Nephron progenitor cell (in vitro differentiated cells): ENCODE data around the gene EPB41L4A.

ENCODE experiments used
- DNase-seq: peaks from one replicate; pipeline ENCODE4 v3.0.0; 2021
- H3K27ac Mint-ChIP-seq: 2 replicates; pipeline ENCODE4 v1.8.0; 2021; ENCODE audit warnings: mild to moderate bottlenecking, moderate library complexity, mixed read lengths
- H3K27me3 Mint-ChIP-seq: 2 replicates; pipeline ENCODE4 v1.8.0; 2021; ENCODE audit warnings: mild to moderate bottlenecking, low read depth, mixed read lengths; ENCODE audit not compliant: poor library complexity
- H3K36me3 Mint-ChIP-seq: 2 replicates; pipeline ENCODE4 v1.8.0; 2021; ENCODE audit warnings: low read depth, mixed read lengths
- H3K4me1 Mint-ChIP-seq: 2 replicates; pipeline ENCODE4 v1.8.0; 2021; ENCODE audit warnings: mixed read lengths
- H3K4me3 Mint-ChIP-seq: 2 replicates; pipeline ENCODE4 v1.8.0; 2021; ENCODE audit warnings: mild to moderate bottlenecking, moderate library complexity, mixed read lengths
- H3K9me3 Mint-ChIP-seq: 2 replicates; pipeline ENCODE4 v1.8.0; 2021; ENCODE audit warnings: mild to moderate bottlenecking, moderate library complexity, mixed read lengths
- CTCF ChIP-seq: fragments of 200-600 bp; sonication (generic); IDR thresholded peaks from 2 replicates; pipeline ENCODE4 v1.5.0; 2021; ENCODE audit warnings: antibody characterized with exemption

The EPB41L4A gene

GRCh38 chr5:112312295-112313275 is 106.5 kb downstream of the EPB41L4A start:
- H3K27ac Mint-ChIP-seq = no peak overlapping the region
- no peak overlapping the region for H3K4me3 Mint-ChIP-seq
- TF ChIP-seq CTCF = no peak
- no peaks in the 10 kb centered on the region for H3K36me3 Mint-ChIP-seq
- H3K4me1 Mint-ChIP-seq = no peaks in the 10 kb centered on the region
- H3K27me3 Mint-ChIP-seq = peaks cover 3% of the 10 kb centered on the region
- no peaks in the 10 kb centered on the region for H3K9me3 Mint-ChIP-seq
- DNase-seq = no peak

DNA sequence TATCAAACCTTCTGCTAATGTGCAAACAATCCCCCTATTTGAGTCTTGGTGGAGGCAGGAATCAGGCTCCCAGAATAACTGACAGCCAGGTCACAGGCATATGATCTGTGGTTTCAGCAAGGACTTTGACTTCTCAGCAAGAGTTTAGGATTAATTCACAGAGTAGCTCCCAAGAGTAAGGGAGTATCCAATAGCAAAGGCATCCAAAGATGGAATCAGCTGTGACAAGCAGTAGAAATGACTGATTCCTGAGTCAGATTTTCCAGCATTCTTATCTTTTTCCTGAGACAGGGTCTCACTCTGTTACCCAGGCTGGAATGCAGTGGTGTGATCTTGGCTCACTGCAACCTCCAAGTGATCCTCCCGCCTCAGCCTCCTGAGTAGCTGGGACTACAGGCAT is 108.3 kb downstream of the EPB41L4A start:
- Mint-ChIP-seq H3K4me1 (no peaks in the 10 kb centered on the region), H3K9me3 (no peaks in the 10 kb centered on the region), H3K36me3 (no peaks in the 10 kb centered on the region), H3K27me3 (peaks cover 6% of the 10 kb centered on the region), H3K27ac (no peak overlapping the region), H3K4me3 (no peak overlapping the region)
- no peak for DNase-seq
- no peak for TF ChIP-seq CTCF

- no peak for DNase-seq
- no peaks in the 10 kb centered on the region for H3K36me3 Mint-ChIP-seq
- no peaks in the 10 kb centered on the region for H3K4me1 Mint-ChIP-seq
- H3K27ac Mint-ChIP-seq = no peak overlapping the region
- H3K4me3 Mint-ChIP-seq = no peak overlapping the region
- no peak for TF ChIP-seq CTCF
- H3K27me3 Mint-ChIP-seq = peaks cover 12% of the 10 kb centered on the region
- no peaks in the 10 kb centered on the region for H3K9me3 Mint-ChIP-seq
These were observed 110.5 kb downstream of the EPB41L4A start for GRCh38 chr5:112308608-112309007.

DNA sequence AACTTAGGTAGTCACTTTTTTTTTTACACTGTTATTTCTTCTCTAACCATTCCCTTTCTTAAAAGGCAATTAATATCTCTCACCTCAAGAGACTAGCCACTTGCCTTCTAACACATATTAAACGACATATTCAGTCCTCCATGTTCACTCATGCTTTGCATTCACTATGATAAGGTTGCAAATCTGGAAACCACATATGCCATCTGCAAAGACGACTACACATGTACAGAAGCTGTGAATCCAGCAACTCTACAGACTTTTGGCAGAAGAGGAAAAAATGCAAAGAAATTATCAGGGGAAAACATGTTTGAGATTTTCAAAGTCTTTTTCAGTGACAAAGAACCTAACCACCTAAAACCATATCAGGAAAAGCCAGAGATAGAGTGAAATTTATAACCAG is 112.1 kb downstream of the EPB41L4A start:
- peaks cover 12% of the 10 kb centered on the region for H3K27me3 Mint-ChIP-seq
- no peak overlapping the region for H3K4me3 Mint-ChIP-seq
- H3K27ac Mint-ChIP-seq = no peak overlapping the region
- no peaks in the 10 kb centered on the region for H3K4me1 Mint-ChIP-seq
- no peaks in the 10 kb centered on the region for H3K36me3 Mint-ChIP-seq
- no peaks in the 10 kb centered on the region for H3K9me3 Mint-ChIP-seq
- DNase-seq = no peak
- TF ChIP-seq CTCF = no peak

DNA sequence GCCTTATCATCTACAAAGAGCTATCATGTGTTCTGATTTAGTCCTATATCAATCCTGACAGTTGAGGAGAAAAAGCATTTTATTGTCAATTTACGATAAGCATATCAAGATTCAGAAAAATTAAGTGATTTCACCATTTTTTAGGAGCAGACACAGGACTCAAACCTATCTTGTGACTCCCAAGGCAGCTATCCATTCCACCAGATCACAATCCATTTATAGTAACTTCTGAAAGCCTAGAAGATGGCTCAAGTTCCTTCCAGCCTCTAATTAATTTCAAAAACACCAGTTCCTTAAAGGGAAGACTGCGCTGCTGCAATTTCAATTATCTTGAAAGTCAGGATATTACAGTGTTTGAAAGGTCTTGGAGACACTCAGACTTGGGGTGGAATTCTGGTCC is 114.3 kb downstream of the EPB41L4A start:
- Mint-ChIP-seq H3K27ac (no peak overlapping the region), H3K4me3 (no peak overlapping the region), H3K36me3 (no peaks in the 10 kb centered on the region), H3K4me1 (no peaks in the 10 kb centered on the region), H3K9me3 (peaks cover 9% of the 10 kb centered on the region), H3K27me3 (peaks cover 9% of the 10 kb centered on the region)
- no peak for TF ChIP-seq CTCF
- DNase-seq = no peak

- DNase-seq = no peak
- peaks cover 9% of the 10 kb centered on the region for H3K27me3 Mint-ChIP-seq
- H3K9me3 Mint-ChIP-seq = peaks cover 19% of the 10 kb centered on the region
- no peaks in the 10 kb centered on the region for H3K4me1 Mint-ChIP-seq
- TF ChIP-seq CTCF = no peak
- H3K27ac Mint-ChIP-seq = no peak overlapping the region
- no peaks in the 10 kb centered on the region for H3K36me3 Mint-ChIP-seq
- H3K4me3 Mint-ChIP-seq = no peak overlapping the region
These were observed 115.4 kb downstream of the EPB41L4A start for GRCh38 chr5:112303685-112304084.
